Epithelial cell of umbilical artery (primary cell): ENCODE results near the gene ZNF432. TPM values are rescaled to one million over a fixed set of nuclear protein-coding genes. Genes with fewer than 3 reads are reported as not detected.

Experiments used
- total RNA-seq: library from RNA; depleted of rRNA; stranded (reverse); fragments of >200 nt; gene quantifications from 2 replicates; pipeline ENCODE4 v1.2.3, GENCODE V29; 2014

The ZNF432 gene
- total RNA-seq = 5.5 and 8.2 TPM in 2 replicates

GRCh38 chr19:52048555-52049501, at the start of gene ZNF432:
TSS of gene ZNF432 (minus strand) at chr19:52048838. CDS start at chr19:52046868, 1,970 bp downstream.

DNA sequence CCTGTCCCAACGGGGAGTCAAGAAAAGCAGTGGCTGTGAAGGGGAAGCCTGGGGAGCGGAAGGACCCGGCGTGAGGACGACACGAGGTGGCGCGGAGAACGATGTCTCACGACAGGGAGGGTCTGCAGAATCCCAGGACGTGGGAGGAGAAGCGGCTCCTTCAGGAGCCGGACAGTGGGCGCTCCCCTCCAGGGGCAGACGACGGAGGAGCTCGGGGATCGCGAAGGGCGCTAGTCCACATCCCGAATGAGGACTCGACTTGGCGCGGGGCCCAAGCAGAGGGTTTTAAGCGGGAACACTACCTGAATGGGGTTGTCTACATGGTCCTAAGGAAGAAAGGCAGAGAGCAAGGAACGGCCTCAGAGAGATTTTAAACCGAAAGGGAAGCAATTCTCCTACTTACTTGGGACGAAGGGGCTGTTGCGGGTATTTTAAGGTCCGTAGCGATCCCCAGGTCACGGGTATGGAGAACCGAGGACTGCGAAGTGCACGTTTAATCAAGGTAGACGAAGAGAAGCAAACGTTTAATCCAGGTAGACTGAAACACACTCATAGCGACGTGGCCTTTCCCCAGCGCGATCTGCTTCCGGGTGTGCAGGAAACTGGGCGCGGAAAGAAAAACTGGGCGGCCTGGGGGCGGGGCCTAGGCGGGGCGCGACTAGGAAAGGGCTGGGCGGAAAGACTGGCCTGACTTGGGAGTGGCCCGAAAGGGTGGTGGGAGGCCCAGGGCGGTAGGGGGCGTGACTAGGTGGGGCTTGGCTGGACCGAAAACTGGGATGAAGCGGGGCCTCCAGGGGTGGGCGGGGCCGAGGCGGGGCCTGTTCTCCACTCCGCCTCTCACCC, 46.8 kb upstream of the ZNF432 start, which contains the start of gene ZNF841:
TSS of gene ZNF841 (minus strand) at position 594 of the 843 bp plus-strand sequence. CDS start 10,964 bp downstream, outside the sequence.

DNA sequence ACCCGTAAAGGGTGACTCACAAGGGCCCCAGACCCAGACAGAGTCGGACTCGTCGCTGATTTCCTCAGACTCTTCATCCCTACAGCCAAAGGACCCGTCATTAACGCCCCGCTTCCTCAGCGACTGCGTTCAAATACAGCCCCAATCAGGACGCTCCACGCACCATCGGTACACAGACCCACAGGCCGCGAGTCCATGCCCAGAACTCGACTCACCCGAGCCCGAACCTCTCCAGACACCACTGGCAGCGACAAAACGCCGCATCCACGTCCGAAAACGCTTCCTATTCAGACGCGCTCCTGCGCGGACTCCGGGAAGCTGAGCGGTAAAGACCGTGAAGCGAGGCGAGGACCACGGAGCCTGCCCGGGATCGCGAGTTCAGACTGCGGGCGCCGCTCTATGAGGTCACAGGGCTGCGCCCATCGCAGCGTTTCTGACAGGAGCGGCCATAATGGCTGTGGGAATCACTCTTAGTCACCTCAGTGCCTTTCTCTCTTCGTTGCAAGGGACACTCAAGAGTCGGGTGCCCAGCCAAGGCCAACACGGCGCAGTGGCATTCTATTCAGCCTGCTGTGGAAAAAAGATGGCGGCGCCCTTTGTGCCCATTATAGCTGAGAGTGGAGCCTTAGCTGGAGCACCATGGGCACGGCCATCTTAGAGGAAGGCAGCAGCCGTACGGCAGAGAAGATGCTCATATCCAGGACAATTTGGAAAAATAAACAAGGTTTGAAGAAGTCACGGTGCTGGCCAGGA, 20.4 kb downstream of the ZNF432 start, which contains the start of gene ZNF614:
TSS of gene ZNF614 (minus strand) at position 353 of the 753 bp plus-strand sequence. CDS start 2,634 bp downstream, outside the sequence.

DNA sequence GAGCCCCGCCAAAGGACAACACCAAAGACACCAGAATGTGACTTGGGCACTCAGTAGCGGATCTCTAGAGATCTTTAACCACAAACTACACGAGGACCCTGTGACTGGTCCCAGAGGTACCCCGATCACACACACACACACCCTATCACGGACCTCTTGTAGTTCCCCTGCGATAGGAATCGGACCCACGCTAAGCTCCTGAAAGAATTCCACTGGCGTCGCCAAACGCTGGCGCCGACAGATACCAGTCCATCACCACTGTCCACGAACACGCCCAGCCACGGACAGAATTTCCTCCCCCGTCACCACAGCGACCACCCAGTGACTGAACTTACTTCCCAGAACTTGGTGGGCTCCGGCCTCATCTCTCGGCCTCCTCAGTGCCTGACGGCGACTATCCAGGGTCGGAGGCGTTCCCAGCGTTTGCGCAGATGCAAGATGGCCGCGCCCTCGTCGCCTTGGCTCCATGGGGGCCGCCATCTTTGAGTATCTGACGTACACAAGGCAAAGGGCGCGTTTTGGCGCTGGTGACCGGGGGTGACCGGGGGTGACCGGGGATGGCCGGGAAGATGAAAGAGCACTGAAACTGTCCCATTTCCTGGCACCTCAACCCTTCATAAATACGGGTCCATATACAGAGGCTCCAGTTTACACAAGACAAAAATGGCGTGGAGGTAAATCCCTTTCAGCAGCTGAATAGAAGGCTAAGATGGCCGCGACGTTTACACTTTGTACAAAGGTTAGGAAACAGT, 40.7 kb downstream of the ZNF432 start, which contains the start of gene ZNF615:
TSS of gene ZNF615 (minus strand) at position 406 of the 752 bp plus-strand sequence. CDS start 4,500 bp downstream, outside the sequence.

DNA sequence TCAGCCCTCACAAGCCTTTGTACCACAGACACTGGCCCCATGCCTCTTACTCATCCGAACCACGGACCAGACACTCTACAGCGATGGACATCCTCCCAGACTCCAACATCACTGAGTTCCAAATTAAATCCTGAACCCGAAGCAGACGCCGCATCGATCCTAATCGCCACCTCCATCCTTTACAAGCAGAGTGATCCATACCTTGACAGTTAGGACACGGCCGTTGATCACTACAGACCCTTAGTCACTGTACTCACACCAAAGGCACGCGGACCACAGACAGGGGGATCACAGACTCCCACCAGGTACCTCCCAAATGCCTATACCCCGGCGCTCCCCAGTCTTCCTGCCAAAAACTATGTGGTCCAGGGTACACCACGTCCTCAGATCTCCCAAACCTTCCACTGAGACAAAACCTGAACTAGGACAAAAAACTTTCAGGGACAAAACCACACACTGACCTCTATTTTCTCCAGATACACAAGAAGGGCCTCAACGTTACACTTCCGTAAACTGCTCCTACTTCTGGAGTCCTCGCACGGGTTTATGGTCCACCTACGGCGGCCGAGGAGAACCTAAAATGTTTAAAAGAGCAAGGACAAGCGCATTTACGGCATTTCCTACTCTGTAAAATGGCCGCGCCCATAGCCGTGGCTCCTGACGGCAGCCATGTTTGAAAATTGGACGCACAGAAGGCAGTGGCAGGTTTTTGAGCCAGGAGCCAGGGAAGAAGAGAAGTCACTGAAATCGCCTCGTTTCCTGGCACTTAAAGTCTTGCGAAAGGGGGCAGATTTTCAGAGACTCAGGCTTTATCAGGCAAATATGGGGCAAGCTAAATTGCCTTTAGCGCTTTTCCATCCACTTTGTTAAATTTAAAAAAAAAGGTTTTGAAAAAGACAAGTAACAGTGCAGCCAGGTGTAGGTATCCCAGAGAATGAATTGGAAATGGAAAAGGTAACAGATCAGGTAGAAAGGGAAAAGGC, 62.0 kb downstream of the ZNF432 start, which contains the start of gene ZNF350:
TSS of gene ZNF350 (minus strand) at position 532 of the 983 bp plus-strand sequence. CDS start 12,480 bp downstream, outside the sequence.

Other genes starting within 250 kb of the ZNF432 start
- 3.9 and 5.2 TPM in 2 replicates for gene ZNF577, start 160.9 kb downstream of the ZNF432 start, total RNA-seq
- gene ZNF649, start 143.8 kb downstream of the ZNF432 start, total RNA-seq = 6.8 and 16.0 TPM in 2 replicates
- 5.2 and 12.5 TPM in 2 replicates for gene ZNF613, start 121.4 kb downstream of the ZNF432 start, total RNA-seq
- 8.8 and 9.0 TPM in 2 replicates for gene ZNF350, start 62.0 kb downstream of the ZNF432 start, total RNA-seq
- 6.5 and 16.7 TPM in 2 replicates for gene ZNF615, start 40.6 kb downstream of the ZNF432 start, total RNA-seq
- 11.1 and 11.4 TPM in 2 replicates for gene ZNF614, start 20.5 kb downstream of the ZNF432 start, total RNA-seq
- gene ZNF841, start 46.9 kb upstream of the ZNF432 start, total RNA-seq = 11.7 and 17.9 TPM in 2 replicates
- gene ZNF616, start 91.1 kb upstream of the ZNF432 start, total RNA-seq = 5.2 and 11.2 TPM in 2 replicates
- gene ZNF836, start 122.8 kb upstream of the ZNF432 start, total RNA-seq = 3.5 and 3.6 TPM in 2 replicates
- 84.8 and 90.0 TPM in 2 replicates for gene PPP2R1A, start 141.2 kb upstream of the ZNF432 start, total RNA-seq
- 9.4 and 9.9 TPM in 2 replicates for gene ZNF766, start 220.7 kb upstream of the ZNF432 start, total RNA-seq
- gene ZNF480, start 248.3 kb upstream of the ZNF432 start, total RNA-seq = 3.5 and 3.9 TPM in 2 replicates